G401 (cell line): ENCODE data around the gene GOLGB1. TPM values are rescaled to one million over a fixed set of nuclear protein-coding genes. Genes with fewer than 3 reads are reported as not detected.
"Not testable (repeated sequence)": the region's sequence is repeated elsewhere in the genome, so short reads cannot be mapped to it uniquely, and the experiment has no call there.

Source experiments
- DNase-seq: peaks from one replicate; pipeline ENCODE4 v3.0.0-alpha.2; 2015; ENCODE audit warnings: low spot score
- in situ Hi-C: cut with HindIII; loops from 2 replicates; pipeline ENCODE4 v1.10.0; 2016; ENCODE audit warnings: low sequenced_read_pairs, mixed read lengths
- total RNA-seq: library from RNA; depleted of rRNA; stranded (reverse); fragments of >200 nt; shearing (Covaris generic); gene quantifications from 2 replicates; pipeline ENCODE4 v1.2.3, GENCODE V29; 2014

Gene GOLGB1
- total RNA-seq, 1 experiment from 2014 or later = 34.7 TPM

GRCh38 chr3:121698901-121699300 is 50.6 kb downstream of the GOLGB1 start:
- DNase-seq = peak; percentile 49
- in situ Hi-C loops = no loop called here

DNA sequence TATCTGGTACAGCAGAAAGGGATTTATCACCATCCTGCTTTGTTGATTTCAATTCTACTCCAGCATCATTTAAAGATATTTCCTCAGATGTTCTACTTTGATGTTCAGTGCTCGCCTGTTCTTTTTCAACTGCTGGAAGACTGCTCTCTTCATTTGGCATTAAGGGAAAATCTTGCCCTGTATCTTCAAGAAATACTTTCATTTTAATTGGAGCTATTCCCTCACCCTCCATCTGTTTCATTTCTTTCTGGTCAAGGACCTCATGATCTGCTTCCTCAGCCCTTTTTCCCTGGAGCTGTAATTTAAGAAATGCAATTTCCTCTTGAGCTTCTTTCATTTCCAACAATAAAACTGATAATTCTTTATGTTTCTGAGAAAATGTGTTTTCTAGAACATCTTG is 51.1 kb downstream of the GOLGB1 start:
- in situ Hi-C loops = no loop called here
- peak; percentile 8 for DNase-seq

DNA sequence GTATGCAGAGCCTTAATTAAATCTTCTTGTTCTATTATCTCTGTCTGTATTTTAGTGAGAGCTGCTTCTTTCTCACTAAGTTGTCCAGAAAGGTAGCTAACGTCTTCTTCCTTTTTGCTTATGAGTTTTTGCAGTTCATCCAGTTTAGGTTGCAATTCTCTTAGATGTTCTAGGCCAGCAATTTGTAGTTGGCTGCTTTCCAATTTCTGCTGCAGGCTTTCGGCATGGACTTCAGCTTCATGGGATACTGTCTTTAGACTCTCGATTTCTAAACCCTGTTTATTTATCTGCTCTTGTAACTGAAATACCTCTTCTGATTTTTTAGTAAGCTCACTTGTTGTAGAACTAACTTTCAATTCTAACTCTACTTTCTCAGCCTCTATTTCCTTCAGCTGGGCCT is 53.4 kb downstream of the GOLGB1 start:
- DNase-seq = no peak
- in situ Hi-C loops = no loop called here

DNA sequence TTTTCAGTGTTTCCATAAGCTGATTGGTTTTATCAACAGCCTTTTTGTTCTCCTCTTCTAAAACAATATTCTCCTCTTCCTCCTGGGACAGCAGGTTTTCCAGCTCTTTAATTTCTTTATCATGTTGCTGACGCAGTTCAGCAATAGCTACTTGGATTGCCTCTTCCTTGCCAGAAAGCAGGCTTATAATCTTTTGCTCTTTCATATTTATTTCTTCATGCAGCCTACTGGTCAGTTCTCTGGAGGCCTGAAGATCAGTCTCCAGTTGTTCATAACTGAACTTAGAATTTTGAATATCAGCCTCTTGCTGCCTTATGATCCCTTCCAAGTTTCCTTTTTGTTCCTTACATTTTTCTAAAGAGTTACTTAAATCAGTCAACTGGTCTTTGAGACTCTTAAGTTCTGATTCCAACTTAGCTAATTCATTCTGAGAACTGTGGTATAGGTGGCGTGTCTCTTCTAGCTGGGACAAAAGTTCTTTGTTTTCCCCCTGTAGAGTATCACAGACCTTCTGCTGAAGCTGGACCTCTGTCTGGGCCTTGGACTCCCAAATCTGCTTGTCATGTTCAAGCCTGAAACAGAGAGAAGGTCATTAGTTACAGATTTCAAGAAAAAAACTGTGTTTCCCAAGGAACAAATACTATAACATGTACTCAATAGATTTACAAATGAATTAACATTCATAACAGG is 57.4 kb downstream of the GOLGB1 start:
- in situ Hi-C loops = no loop called here
- no peak for DNase-seq

DNA sequence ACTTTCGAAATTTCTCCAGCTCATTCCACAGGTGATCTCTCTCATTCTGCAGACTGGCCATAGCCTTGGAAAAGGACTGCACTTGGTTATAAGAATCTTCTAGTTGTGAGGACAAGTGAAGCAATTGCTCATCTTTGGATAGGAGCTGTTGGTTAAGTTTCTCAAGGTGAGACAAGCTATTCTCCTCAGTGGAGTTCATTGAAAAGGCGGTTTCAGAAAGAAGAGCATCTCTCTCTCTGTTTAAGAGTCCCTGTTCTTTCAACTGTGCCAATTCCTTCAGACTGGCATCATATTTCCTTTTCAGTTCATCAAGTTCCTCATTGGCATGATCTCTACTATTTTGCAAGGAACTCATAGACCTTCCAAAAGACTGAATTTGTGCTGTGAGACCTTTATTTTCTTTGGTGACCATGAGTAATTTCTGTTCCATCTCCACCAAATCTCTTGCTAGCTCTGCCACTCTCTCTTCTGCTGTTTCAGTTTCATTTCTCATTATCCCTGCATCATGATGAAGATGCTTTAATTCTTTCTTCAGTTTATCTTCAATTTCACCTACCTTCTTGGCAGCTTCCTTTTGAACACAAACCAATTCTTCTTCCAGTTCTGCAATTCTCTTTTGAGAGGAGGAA is 58.6 kb downstream of the GOLGB1 start:
- in situ Hi-C loops = no loop called here
- DNase-seq = no peak

GRCh38 chr3:121688747-121689146 is 60.8 kb downstream of the GOLGB1 start:
- in situ Hi-C loops, DNase-seq: not testable (repeated sequence)

DNA sequence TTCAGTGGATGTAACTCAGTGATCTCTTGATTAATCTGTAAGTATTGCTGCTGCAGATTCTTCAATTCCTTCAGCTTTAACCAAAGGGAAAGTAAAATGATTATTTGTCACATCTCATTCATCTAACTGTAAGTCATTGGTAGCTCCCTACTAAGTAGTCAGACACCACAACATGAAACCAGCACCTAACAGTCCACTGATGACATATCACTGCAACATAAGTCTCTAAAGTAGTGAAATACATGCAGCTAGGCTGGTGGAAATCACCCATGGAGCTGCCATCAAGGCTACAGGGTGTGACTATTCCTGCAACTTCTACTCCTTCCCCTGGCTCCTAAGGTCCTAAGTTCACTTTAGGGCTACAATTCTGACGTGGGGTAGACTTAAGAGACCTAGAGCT is 67.7 kb downstream of the GOLGB1 start:
- DNase-seq = no peak
- in situ Hi-C loops = no loop called here

DNA sequence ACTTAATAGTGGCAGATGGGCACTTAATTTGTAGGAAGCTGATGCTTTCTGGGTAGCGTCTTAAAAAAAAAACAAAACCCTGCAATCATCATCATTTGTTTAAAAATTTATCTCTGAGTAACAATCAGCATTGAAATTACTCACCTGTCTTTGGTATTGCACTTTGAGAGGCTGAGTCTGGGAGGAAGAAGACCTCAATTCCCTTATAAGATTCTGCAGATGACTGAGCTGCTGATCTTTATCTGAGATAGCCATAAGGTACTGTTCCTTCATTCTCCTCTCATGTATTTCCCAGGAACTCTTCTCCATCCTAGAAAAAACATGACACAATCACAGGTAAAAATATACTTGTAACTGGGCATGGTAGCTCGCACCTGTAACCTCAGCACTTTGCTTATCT is 72.4 kb downstream of the GOLGB1 start:
- in situ Hi-C loops = no loop called here
- no peak for DNase-seq

DNA sequence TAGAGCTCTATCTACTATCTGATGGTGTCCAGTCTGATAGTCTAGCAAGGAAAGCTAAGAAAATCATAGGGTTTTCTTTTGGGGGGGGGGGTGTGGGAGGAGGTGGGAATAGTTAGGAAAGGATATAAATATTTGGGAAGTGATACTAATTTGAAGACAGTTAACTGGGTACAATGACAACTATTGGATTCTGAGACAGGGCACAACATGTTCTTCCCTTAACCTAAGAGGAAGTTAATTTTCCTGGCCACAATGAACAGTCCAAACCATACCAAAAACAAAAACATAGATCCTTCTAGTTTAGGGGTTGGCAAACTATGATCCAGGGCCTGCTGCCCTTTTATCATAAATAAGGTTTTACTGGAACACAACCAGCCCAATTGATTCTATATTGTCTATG is 78.9 kb downstream of the GOLGB1 start:
- in situ Hi-C loops = no loop called here

GRCh38 chr3:121667333-121667732 is 82.2 kb downstream of the GOLGB1 start:
- no peak for DNase-seq
- in situ Hi-C loops = no loop called here

More for the DNA sequence above, 78.9 kb downstream of the GOLGB1 start:
- no peak for DNase-seq

DNA sequence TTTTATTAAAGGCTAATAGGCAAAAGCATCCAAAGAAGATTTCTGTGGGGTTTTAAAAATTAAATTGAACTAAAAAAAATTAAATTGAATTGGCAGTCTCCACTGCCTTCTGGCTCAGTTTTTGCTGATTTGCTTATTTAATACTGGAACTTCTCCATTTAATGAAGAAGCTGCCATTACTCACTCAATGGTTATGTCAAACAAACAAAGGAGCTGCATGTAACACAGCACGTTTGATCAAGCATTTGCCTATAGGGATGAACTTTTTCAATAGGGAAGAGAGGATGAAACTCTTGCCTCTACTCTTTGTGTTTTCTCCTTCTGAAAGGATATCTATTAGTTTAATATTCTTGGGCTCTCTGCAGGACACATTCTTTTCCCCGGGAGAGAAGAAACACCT is 84.1 kb downstream of the GOLGB1 start:
- no peak for DNase-seq
- in situ Hi-C loops = no loop called here

DNA sequence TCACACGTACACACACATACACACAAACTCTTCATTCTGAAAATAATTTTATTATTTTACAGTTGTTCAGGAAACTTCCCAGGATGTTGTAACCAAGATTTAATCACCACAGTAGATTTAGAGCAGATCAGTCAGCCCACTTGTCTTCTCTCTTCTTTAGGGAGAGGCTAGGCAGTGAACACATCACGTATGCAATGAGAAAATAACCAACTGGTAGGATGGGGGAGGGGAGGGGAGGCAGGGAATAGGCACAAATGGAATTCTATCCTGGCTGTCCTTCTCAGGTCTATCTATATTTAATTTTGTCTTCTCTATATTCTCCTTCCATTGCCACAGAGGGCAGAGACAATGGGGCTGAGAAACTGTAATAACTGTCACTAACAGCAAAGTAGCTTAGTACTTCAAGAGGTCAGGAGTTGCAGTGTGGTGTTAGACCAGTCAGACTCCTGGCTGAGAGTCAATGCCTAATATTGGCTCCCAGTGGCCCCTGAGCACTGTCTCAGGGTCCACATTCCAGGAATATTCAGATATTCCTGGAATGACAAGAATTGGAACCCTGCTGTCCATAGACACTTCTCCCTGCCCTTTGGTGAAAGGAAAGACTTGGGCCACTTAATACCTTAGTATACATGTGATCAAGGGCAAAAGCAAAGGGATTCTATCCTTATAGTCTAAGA is 86.2 kb downstream of the GOLGB1 start:
- no peak for DNase-seq
- in situ Hi-C loops = no loop called here

DNA sequence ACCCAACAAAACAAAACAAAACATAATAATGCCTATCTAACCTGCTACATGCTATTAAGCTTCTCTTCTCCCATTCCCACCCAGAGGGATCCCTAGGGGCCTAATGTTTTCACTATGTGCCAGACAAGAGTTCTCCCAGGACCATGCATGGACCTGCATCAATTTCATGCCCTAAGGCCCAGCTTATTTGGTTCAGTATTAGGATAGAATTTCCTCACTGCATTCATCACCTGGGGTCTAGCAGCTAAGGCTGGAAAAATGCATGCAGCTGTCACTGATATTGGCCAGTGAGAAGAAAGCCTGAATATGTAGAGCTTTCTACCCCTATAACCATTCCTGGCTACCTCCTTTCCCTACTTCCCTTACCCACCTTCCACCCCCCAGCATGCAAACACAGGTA is 86.8 kb downstream of the GOLGB1 start:
- no peak for DNase-seq
- in situ Hi-C loops = no loop called here

GRCh38 chr3:121661376-121661775 is 88.2 kb downstream of the GOLGB1 start:
- in situ Hi-C loops = no loop called here
- no peak for DNase-seq

DNA sequence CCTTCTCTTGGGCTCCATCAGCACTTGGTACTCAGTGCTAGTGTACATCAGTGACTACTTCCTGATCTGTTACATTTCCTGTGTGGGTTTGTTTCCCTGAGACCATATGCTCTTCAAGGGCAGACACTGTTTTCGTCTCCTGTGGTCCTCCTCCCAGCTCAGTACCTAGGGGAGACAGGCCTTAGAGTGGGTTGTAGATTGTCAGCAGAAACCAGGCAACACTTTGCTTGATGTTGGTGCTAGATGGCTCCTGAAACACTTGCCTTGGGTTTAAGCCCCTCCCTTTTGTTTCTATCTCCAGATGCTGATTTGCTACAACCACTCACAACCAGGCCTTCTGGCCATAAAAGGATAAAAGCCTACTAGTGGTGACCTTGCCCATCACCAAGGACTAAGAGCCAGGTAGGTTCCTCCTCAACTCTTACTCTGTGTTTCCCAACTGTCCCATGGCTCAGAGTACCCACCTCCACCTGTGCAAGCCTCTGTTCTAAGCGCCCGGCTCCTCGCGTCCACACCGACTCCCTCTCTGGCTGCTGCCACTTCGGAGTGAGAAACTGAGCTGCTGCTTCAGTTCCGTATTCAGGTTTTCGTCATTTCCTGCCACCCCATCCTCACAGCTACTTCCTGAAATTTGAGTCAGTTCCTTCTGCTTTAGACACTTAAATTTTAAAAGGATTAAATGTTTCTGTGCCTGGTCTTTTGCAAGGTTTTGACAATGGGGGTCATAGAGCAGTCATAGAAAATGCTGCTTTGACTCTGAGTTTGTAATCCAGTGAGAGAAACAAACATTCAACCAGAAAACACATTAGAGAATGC is 89.0 kb downstream of the GOLGB1 start, which contains the start of gene HCLS1:
TSS of gene HCLS1 (minus strand) at position 548 of the 816 bp plus-strand sequence. CDS start 2,556 bp downstream, outside the sequence.
- in situ Hi-C loops = no loop called here
- no peak for DNase-seq

GRCh38 chr3:121659586-121659985 is 90.0 kb downstream of the GOLGB1 start:
- no peak for DNase-seq
- in situ Hi-C loops = no loop called here

GRCh38 chr3:121658716-121659435 is 90.7 kb downstream of the GOLGB1 start:
- no peak for DNase-seq
- in situ Hi-C loops = no loop called here

DNA sequence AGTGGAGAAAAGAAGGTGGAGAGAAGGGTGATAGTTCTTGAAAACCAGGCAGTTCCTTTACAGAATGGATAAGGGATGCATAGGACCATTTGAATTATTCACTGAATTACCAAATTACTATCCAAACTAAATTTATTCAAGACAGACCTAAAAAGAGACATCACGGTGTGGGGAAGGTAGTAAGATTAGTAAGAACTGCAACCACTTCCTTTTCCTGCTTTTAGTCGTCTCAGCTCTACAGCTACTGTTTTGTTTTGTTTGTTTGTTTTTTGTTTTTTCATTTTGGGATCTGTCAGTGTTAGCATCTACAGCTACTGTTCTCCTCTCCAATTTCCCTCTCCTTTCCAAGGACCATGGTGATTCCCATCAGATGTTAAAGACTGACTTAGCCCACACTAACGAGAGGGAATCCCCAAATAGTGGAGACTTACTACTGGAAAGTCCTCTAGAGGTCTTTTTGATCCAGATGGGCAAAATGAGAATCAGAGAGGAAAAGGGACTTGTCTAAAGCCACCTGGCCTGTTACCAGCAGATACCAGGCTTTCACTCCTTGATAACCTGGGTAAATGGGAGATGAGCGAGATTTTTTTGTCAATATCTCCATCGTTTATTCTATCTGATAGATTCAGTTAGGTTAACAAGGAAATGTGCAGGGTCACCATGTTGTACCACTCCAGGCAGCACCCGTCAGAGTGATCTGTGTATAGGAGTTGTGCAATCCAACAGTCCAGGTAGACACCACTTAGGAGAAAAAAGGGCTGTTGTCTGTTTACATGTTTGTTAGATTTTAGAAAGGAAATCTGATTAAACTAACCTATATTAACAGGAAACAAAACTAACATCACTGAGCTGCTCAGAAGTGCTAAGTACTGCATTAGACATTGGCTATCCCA is 94.8 kb downstream of the GOLGB1 start:
- no peak for DNase-seq
- in situ Hi-C loops = no loop called here
